Kidney (tissue), 14 donors: ENCODE measurements around the gene BTBD9. TPM values are rescaled to one million over a fixed set of nuclear protein-coding genes. Genes with fewer than 3 reads are reported as not detected.

Experiments
- DNase-seq, 5 donors: peaks; one replicate each; pipeline ENCODE4 v3.0.0-alpha.2; 2013 to 2020
- FAIRE-seq: peaks from 2 replicates; lab custom pipeline; 2012; peaks lifted over from hg19 to GRCh38; lab: Jason Lieb, UNC
- H3K27ac ChIP-seq, 2 donors: one replicate each; pipeline ENCODE4 v1.7.0; 2013; ENCODE audit warnings: low read depth in 2 of 2, low read length in 2 of 2, inconsistent platforms in 1 of 2
- H3K27me3 ChIP-seq: one replicate; pipeline ENCODE4 v1.7.1; 2013; ENCODE audit warnings: low read length, inconsistent platforms; ENCODE audit not compliant: control insufficient read depth, insufficient read depth
- H3K36me3 ChIP-seq, 3 donors: one replicate each; pipeline versions ENCODE4 v1.7.0 to v1.7.1; 2013; ENCODE audit warnings: low read length in 3 of 3, control low read depth in 1 of 3, inconsistent platforms in 1 of 3; ENCODE audit not compliant: insufficient read depth in 3 of 3, control insufficient read depth in 2 of 3
- H3K4me1 ChIP-seq, 3 donors: one replicate each; pipeline versions ENCODE4 v1.7.0 to v1.7.1; 2013; ENCODE audit warnings: low read length in 3 of 3, inconsistent platforms in 1 of 3, low read depth in 1 of 3; ENCODE audit not compliant: control insufficient read depth in 2 of 3, insufficient read depth in 2 of 3
- H3K4me3 ChIP-seq, 3 donors: one replicate each; pipeline versions ENCODE4 v1.7.0 to v1.8.1; 2013; ENCODE audit warnings: low read length in 3 of 3, control low read depth in 1 of 3, inconsistent platforms in 1 of 3
- H3K9ac ChIP-seq, 3 donors: one replicate each; pipeline versions ENCODE4 v1.7.0 to v1.7.1; 2013; ENCODE audit warnings: low read length in 3 of 3, control low read depth in 1 of 3, inconsistent platforms in 1 of 3
- H3K9me3 ChIP-seq, 3 donors: one replicate each; pipeline versions ENCODE4 v1.7.0 to v1.7.1; 2013; ENCODE audit warnings: low read length in 3 of 3, control low read depth in 1 of 3, inconsistent platforms in 1 of 3; ENCODE audit not compliant: control insufficient read depth in 2 of 3, insufficient read depth in 1 of 3
- intact Hi-C: fragments of 100-400 bp; cut with DNase I; formaldehyde crosslinking; loops from one replicate; pipeline ENCODE4 v1.11.1; 2022
- polyA plus RNA-seq: library from polyadenylated mRNA; stranded (reverse); fragments of 350-450 nt; fragmentation: Illumina TruSeq; extraction: RNeasy Lipid Tissue Mini Kit (QIAGEN cat#74804); gene quantifications from one replicate; pipeline ENCODE4 v1.2.3, GENCODE V29; 2014; ENCODE audit warnings: low read depth, low replicate concordance; ENCODE audit not compliant: insufficient read depth
- total RNA-seq: library from RNA; stranded (reverse); fragmentation: NEBNext Ultra II Directional; extraction: Animal tissue kit (Norgen Biotek cat#: 25700); gene quantifications from one replicate; pipeline ENCODE4 v1.2.1, GENCODE V29; 2021
- TF ChIP-seq, protein P1 (sequence below): IDR thresholded peaks from 3 replicates; pipeline ENCODE4 v1.5.1; 2012; ENCODE audit warnings: mild to moderate bottlenecking, moderate library complexity, borderline replicate concordance; ENCODE audit not compliant: insufficient read depth; ENCODE audit errors: extremely low read depth
- donor health status: control.
- donor health status: control.
- donor health status: control.
- donor health status: control.
- donor health status: control.
- donor health status: DM: yes; HTN: yes; CAD: no.
- donor health status: Normal renal cell carcinoma (clear cell type).

The BTBD9 gene
- total and polyA plus RNA-seq, 2 donors from 2014 or later: 4.2 to 29.9 TPM

- H3K4me1 ChIP-seq: peaks cover 0 to 9% (median 0%) of the 10 kb centered on the region in 3 donors
- H3K9me3 ChIP-seq: no peaks in the 10 kb centered on the region
- H3K36me3 ChIP-seq: no peaks in the 10 kb centered on the region
- FAIRE-seq (no peak), DNase-seq (no peak)
- no peak overlapping the region for H3K4me3 ChIP-seq
- TF ChIP-seq, protein P1, sequence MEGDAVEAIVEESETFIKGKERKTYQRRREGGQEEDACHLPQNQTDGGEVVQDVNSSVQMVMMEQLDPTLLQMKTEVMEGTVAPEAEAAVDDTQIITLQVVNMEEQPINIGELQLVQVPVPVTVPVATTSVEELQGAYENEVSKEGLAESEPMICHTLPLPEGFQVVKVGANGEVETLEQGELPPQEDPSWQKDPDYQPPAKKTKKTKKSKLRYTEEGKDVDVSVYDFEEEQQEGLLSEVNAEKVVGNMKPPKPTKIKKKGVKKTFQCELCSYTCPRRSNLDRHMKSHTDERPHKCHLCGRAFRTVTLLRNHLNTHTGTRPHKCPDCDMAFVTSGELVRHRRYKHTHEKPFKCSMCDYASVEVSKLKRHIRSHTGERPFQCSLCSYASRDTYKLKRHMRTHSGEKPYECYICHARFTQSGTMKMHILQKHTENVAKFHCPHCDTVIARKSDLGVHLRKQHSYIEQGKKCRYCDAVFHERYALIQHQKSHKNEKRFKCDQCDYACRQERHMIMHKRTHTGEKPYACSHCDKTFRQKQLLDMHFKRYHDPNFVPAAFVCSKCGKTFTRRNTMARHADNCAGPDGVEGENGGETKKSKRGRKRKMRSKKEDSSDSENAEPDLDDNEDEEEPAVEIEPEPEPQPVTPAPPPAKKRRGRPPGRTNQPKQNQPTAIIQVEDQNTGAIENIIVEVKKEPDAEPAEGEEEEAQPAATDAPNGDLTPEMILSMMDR: no peak
- intact Hi-C loops: no loop called here
- H3K27me3 ChIP-seq: no peaks in the 10 kb centered on the region
- H3K27ac ChIP-seq: no peak overlapping the region
- no peak overlapping the region for H3K9ac ChIP-seq
These were observed 477.1 kb downstream of the BTBD9 start for GRCh38 chr6:38162493-38163185.

GRCh38 chr6:38161754-38162492 lies 477.8 kb downstream of the BTBD9 start:
- no peak for FAIRE-seq
- TF ChIP-seq, protein P1: no peak
- Histone ChIP-seq H3K27ac (no peak overlapping the region), H3K27me3 (no peaks in the 10 kb centered on the region), H3K36me3 (no peaks in the 10 kb centered on the region), H3K4me1 (peaks cover 0 to 9% (median 0%) of the 10 kb centered on the region in 3 donors), H3K4me3 (no peak overlapping the region), H3K9ac (no peak overlapping the region), H3K9me3 (no peaks in the 10 kb centered on the region)
- DNase-seq: no peak
- intact Hi-C loops: no loop called here

DNA sequence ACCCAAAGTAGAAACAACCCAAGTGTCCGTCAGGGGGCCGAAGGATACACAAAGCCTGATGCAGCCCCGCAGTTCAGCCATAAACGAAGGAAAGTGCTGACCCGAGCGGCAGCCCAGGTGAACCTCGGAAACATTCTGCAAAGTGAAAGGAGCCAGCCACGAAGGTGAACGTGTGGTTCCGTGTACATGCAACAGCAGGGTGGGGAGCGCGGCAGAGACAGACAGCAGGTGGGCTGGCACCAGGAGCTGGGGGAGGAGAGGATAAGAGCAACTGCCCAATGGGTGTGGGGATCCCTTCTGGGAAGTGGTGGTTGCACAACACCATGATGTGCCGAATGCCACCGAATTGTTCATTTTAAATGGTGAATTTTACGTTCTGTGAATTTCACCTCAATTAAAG lies 478.4 kb downstream of the BTBD9 start:
- Histone ChIP-seq H3K27me3 (no peaks in the 10 kb centered on the region), H3K9me3 (no peaks in the 10 kb centered on the region), H3K4me1 (peaks cover 0 to 9% (median 0%) of the 10 kb centered on the region in 3 donors), H3K9ac (no peak overlapping the region), H3K27ac (no peak overlapping the region), H3K36me3 (no peaks in the 10 kb centered on the region), H3K4me3 (no peak overlapping the region)
- TF ChIP-seq, protein P1: no peak
- FAIRE-seq (no peak), DNase-seq (no peak)
- intact Hi-C loops: no loop called here
